GM23338 (cell line): ENCODE measurements around the gene RNF4. TPM values are rescaled to one million over a fixed set of nuclear protein-coding genes. Genes with fewer than 3 reads are reported as not detected.

Experiments
- CREB1 ChIP-seq: fragments of 250-450 bp; sonication (Bioruptor Pico); IDR thresholded peaks from 2 replicates; pipeline ENCODE4 v1.5.0; 2020; ENCODE audit warnings: low read depth, mild to moderate bottlenecking, moderate library complexity
- EZH2 ChIP-seq: fragments of 200-600 bp; sonication (generic); IDR thresholded peaks from one replicate; pipeline ENCODE4 v1.8.0; 2017; ENCODE audit warnings: antibody characterized with exemption, mild to moderate bottlenecking, low read depth; ENCODE audit not compliant: unreplicated experiment
- EZH2phosphoT487 ChIP-seq: fragments of 200-600 bp; sonication (generic); IDR thresholded peaks from one replicate; pipeline ENCODE4 v1.8.1; 2018; ENCODE audit warnings: antibody characterized with exemption; ENCODE audit not compliant: unreplicated experiment
- JUNB ChIP-seq: IDR thresholded peaks from one replicate; pipeline ENCODE4 v1.6.1; 2016; ENCODE audit warnings: antibody characterized with exemption; ENCODE audit not compliant: unreplicated experiment
- POLR2AphosphoS5 ChIP-seq: IDR thresholded peaks from 2 replicates; pipeline ENCODE4 v1.6.1; 2016; ENCODE audit warnings: antibody characterized with exemption, low read depth
- STAT1 ChIP-seq: IDR thresholded peaks from one replicate; pipeline ENCODE4 v1.6.1; 2016; ENCODE audit warnings: antibody characterized with exemption; ENCODE audit not compliant: unreplicated experiment
- polyA plus RNA-seq: library from polyadenylated mRNA; unstranded; fragments of >200 nt; fragmentation: Nextera tagmentation; extraction: Ambion mirVana; gene quantifications from 2 replicates; pipeline ENCODE4 v1.2.1, GENCODE V29; 2016
- total RNA-seq: library from RNA; depleted of rRNA; stranded (reverse); fragments of >200 nt; shearing (Covaris generic); gene quantifications from 2 replicates; pipeline ENCODE4 v1.2.3, GENCODE V29; 2014
- TF ChIP-seq, protein P1 (sequence below): fragments of 250-450 bp; sonication (Bioruptor Pico); IDR thresholded peaks from 2 replicates; pipeline ENCODE4 v1.5.0; 2020; ENCODE audit warnings: mild to moderate bottlenecking, moderate library complexity
- TF ChIP-seq, protein P2 (sequence below), 2 experiments: fragments of 200-600 bp in 1 of 2; sonication (generic) in 1 of 2; conservative IDR thresholded peaks; 2 replicates each; pipeline versions ENCODE4 v1.5.1 to v1.6.1; 2016 to 2017; ENCODE audit warnings: antibody characterized with exemption in 2 of 2, low read depth in 2 of 2, mild to moderate bottlenecking in 2 of 2, moderate library complexity in 1 of 2
- TF ChIP-seq, protein P3 (sequence below): IDR thresholded peaks from one replicate; pipeline ENCODE4 v1.6.1; 2018; ENCODE audit warnings: antibody characterized with exemption; ENCODE audit not compliant: unreplicated experiment

RNF4 gene
- total and polyA plus RNA-seq, 2 experiments from 2014 or later: 47.7 to 77.2 TPM

DNA sequence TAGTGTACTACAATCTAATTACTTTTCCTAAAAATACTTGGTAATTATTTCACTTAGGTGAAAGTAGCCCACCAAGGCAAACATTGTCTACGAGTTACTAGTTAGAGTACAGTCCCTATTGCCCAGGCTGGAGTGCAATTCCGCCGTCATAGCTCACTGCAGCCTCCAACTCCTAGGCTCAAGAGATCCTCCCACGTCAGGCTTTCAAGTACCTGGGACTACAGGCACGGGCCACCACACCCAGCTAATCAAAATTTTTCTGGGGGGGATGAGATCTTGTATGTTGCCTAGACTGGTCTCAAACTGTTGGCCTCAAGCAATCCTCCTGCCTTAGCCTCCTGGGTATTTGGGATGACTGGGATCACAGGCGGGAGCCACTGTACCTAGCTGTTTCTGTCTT, 89.4 kb downstream of the RNF4 start (continued):
- TF ChIP-seq, protein P1, sequence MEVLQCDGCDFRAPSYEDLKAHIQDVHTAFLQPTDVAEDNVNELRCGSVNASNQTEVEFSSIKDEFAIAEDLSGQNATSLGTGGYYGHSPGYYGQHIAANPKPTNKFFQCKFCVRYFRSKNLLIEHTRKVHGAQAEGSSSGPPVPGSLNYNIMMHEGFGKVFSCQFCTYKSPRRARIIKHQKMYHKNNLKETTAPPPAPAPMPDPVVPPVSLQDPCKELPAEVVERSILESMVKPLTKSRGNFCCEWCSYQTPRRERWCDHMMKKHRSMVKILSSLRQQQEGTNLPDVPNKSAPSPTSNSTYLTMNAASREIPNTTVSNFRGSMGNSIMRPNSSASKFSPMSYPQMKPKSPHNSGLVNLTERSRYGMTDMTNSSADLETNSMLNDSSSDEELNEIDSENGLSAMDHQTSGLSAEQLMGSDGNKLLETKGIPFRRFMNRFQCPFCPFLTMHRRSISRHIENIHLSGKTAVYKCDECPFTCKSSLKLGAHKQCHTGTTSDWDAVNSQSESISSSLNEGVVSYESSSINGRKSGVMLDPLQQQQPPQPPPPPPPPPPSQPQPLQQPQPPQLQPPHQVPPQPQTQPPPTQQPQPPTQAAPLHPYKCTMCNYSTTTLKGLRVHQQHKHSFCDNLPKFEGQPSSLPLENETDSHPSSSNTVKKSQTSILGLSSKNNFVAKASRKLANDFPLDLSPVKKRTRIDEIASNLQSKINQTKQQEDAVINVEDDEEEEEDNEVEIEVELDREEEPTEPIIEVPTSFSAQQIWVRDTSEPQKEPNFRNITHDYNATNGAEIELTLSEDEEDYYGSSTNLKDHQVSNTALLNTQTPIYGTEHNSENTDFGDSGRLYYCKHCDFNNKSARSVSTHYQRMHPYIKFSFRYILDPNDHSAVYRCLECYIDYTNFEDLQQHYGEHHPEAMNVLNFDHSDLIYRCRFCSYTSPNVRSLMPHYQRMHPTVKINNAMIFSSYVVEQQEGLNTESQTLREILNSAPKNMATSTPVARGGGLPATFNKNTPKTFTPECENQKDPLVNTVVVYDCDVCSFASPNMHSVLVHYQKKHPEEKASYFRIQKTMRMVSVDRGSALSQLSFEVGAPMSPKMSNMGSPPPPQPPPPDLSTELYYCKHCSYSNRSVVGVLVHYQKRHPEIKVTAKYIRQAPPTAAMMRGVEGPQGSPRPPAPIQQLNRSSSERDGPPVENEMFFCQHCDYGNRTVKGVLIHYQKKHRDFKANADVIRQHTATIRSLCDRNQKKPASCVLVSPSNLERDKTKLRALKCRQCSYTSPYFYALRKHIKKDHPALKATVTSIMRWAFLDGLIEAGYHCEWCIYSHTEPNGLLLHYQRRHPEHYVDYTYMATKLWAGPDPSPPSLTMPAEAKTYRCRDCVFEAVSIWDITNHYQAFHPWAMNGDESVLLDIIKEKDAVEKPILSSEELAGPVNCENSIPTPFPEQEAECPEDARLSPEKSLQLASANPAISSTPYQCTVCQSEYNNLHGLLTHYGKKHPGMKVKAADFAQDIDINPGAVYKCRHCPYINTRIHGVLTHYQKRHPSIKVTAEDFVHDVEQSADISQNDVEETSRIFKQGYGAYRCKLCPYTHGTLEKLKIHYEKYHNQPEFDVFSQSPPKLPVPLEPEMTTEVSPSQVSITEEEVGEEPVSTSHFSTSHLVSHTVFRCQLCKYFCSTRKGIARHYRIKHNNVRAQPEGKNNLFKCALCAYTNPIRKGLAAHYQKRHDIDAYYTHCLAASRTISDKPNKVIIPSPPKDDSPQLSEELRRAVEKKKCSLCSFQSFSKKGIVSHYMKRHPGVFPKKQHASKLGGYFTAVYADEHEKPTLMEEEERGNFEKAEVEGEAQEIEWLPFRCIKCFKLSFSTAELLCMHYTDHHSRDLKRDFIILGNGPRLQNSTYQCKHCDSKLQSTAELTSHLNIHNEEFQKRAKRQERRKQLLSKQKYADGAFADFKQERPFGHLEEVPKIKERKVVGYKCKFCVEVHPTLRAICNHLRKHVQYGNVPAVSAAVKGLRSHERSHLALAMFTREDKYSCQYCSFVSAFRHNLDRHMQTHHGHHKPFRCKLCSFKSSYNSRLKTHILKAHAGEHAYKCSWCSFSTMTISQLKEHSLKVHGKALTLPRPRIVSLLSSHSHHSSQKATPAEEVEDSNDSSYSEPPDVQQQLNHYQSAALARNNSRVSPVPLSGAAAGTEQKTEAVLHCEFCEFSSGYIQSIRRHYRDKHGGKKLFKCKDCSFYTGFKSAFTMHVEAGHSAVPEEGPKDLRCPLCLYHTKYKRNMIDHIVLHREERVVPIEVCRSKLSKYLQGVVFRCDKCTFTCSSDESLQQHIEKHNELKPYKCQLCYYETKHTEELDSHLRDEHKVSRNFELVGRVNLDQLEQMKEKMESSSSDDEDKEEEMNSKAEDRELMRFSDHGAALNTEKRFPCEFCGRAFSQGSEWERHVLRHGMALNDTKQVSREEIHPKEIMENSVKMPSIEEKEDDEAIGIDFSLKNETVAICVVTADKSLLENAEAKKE (CRISPR knock-in tag): no peak
- TF ChIP-seq, protein P2, sequence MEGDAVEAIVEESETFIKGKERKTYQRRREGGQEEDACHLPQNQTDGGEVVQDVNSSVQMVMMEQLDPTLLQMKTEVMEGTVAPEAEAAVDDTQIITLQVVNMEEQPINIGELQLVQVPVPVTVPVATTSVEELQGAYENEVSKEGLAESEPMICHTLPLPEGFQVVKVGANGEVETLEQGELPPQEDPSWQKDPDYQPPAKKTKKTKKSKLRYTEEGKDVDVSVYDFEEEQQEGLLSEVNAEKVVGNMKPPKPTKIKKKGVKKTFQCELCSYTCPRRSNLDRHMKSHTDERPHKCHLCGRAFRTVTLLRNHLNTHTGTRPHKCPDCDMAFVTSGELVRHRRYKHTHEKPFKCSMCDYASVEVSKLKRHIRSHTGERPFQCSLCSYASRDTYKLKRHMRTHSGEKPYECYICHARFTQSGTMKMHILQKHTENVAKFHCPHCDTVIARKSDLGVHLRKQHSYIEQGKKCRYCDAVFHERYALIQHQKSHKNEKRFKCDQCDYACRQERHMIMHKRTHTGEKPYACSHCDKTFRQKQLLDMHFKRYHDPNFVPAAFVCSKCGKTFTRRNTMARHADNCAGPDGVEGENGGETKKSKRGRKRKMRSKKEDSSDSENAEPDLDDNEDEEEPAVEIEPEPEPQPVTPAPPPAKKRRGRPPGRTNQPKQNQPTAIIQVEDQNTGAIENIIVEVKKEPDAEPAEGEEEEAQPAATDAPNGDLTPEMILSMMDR (conservative IDR thresholded peaks at IDR 0.05; ENCODE audit: low read depth in 2 of 2): no peak
- no peak for TF ChIP-seq JUNB
- TF ChIP-seq, protein P3, sequence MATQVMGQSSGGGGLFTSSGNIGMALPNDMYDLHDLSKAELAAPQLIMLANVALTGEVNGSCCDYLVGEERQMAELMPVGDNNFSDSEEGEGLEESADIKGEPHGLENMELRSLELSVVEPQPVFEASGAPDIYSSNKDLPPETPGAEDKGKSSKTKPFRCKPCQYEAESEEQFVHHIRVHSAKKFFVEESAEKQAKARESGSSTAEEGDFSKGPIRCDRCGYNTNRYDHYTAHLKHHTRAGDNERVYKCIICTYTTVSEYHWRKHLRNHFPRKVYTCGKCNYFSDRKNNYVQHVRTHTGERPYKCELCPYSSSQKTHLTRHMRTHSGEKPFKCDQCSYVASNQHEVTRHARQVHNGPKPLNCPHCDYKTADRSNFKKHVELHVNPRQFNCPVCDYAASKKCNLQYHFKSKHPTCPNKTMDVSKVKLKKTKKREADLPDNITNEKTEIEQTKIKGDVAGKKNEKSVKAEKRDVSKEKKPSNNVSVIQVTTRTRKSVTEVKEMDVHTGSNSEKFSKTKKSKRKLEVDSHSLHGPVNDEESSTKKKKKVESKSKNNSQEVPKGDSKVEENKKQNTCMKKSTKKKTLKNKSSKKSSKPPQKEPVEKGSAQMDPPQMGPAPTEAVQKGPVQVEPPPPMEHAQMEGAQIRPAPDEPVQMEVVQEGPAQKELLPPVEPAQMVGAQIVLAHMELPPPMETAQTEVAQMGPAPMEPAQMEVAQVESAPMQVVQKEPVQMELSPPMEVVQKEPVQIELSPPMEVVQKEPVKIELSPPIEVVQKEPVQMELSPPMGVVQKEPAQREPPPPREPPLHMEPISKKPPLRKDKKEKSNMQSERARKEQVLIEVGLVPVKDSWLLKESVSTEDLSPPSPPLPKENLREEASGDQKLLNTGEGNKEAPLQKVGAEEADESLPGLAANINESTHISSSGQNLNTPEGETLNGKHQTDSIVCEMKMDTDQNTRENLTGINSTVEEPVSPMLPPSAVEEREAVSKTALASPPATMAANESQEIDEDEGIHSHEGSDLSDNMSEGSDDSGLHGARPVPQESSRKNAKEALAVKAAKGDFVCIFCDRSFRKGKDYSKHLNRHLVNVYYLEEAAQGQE: no peak
- TF ChIP-seq EZH2: no peak
- TF ChIP-seq STAT1: no peak
- TF ChIP-seq EZH2phosphoT487: no peak
- TF ChIP-seq POLR2AphosphoS5: no peak
- TF ChIP-seq CREB1 (CRISPR knock-in tag): no peak
